ENCODE results near the gene KCTD20. TPM values are rescaled to one million over a fixed set of nuclear protein-coding genes. Genes with fewer than 3 reads are reported as not detected.
"Not testable (repeated sequence)": the region's sequence is repeated elsewhere in the genome, so short reads cannot be mapped to it uniquely, and the experiment has no call there.

Gene KCTD20
- 149 TPM for polyA plus RNA-seq (2013, experiment 1 of 2; ENCODE audit: insufficient read length)
- polyA plus RNA-seq (2013, experiment 2 of 2; ENCODE audit: insufficient read length): 213 TPM

DNA sequence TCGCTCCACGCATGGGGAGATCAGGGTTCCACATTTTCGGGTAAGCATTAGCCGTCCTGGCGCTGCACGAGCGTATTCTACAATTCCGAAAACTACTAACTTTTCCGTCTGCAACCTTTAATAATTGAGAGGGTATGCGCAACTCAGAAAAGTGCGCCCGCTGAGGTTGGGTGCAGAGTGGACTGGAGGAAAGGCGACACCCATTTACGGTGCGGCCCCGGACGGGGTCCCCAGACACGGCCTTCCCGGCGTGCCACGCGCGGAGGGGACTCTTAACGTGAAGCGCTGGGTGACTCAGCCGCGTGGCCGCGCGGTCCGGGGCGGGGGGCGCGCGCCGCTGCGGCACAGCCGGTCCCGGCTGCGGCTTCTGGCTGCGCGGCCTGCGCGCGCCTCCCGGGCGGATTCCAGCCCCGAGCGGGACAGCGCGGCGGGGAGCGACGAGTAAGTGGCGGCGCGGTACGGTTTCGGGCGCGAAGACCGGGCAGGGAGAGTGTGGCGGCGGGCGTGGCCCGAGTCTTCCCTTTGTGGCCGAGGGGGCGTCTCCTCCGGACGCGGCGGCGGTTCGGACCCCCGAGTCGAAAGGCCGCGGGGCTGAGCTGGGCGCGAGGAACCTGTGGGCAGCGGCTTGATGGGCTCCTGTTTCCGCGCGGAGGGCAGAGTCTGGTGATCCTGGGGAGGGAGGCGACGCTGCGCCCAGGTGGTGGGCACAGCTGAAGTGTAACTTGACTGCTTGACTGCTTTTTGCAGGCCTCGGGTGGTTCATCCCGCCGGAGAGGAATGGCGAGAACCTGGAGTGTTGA lies at the start of gene KCTD20, which contains the start of gene PXT1:
Gene KCTD20, plus strand, starts transcription at position 330 of the 800 bp plus-strand sequence. CDS start 27,098 bp downstream, outside the sequence.
Gene PXT1, minus strand, starts transcription at position 184 of the 800 bp plus-strand sequence. CDS start 16,772 bp downstream, outside the sequence.
- DNase-seq: peak; percentile 90

DNA sequence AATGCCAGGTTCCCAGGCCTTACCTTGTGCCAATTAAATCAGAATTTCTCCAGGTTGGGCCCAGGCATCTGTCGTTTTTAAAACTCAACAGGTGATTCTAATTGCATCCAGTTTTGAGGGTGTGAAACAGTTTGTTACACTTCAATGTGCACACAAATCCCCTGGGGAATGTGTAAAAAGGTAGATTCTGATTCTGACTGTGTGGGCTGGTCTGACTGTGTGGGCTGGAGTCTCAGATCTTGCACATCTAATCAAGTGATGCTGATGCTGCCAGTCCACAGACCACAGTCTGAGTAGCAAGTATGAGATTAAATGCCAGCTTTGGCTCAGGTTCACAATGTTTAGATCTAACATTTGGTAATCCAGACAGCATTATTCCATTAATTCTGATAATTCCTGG lies 42.8 kb upstream of the KCTD20 start:
- no peak for DNase-seq

DNA sequence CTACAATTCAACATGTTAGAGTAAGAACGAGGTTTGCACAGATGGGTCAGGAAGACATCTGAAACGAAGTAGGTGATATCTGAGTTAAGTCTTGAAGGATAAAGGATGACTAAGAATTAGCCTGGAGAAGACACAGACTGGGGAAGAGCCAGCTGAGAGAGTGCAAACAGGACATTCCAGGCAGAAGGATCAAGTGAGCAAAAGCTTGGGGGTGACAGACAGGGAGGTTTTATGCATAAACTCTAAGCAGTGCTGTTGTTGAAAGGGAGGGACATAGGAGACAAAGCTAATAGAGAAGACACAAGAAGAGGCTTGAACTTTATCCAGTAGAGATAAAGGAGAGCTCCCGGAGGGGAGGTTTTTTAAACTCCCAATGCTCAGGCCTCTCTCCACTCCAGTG lies 40.3 kb upstream of the KCTD20 start:
- no peak for DNase-seq

DNA sequence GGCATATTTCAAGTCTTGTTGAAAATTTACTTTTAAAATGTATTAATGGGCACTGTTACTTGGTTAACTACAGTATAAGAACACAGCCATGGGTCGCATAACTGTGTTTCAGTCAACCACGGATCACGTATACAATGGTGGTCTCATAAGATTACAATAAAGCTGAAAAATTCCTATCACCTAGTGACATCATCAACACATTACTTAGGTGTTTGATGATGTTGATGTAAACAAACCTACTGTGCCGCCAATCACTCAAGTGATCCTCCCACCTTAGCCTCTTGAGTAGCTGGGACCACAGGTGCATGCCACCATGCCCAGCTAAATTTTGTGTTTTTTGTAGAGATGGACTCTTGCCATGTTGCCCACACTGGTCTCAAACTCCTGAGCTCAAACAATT lies 38.6 kb upstream of the KCTD20 start:
- DNase-seq: no peak

DNA sequence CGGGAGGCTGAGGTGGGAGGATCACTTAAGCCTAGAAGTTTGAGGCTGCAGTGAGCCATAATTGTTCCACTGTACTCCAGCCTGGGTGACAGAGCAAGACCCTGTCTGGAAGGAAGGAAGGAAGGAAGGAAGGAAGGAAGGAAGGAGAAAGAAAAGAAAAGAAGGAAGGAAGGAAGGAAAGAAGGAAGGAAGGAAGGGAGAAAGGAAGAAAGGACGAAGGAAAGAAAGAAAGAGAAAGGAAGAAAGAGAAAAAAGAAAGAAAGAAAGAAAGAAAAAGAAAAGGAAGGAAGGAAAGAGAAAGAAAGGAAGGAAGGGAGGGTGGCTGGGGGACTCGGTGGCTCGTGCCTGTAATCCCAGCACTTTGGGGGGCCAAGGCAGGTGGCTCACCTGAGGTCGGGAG lies 33.1 kb upstream of the KCTD20 start:
- DNase-seq: not testable (repeated sequence)

DNA sequence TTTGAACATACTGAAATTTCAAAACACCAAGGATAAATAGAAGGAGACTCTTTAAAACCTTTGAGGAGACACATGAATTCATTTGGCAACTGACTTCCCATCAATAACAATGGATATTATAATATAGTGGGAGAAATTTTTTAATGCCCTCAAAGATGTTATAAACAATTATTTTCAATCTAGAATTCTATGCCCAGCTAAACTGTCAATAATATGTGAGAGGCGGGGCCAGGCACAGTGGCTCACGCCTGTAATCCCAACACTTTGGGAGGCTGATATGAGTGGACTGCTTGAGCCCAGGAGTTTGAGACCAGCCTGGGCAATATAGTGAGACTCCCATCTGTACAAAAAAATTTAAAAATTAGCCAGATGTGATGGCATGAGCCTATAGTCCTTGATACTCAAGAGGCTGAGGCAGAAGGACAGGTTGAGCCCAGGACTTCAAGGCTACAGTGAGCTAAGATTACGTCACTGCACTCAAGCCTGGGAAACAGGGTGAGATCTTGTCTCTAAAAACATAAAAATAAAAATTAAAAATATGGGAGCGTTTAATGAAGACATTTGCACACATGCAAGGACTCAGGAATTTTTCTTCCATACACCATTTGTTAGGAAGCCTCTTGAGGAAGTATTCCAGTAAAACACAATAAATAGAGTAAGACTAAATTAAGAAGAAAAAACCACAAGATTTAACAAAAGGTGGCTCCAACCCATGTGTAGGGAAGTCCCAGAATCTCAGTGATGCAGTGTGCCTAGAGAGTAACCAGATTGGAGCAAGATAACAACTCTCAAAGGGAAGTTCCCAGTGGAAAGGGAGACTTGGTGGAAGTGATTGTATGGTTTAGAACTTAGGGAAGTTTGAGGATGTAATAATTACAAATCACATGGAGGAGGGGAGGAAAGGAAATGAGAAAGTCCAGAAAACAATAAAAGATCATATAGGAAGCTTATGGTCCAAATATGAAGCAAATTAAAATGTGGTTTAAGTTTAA lies 29.0 kb upstream of the KCTD20 start:
- DNase-seq: no peak

DNA sequence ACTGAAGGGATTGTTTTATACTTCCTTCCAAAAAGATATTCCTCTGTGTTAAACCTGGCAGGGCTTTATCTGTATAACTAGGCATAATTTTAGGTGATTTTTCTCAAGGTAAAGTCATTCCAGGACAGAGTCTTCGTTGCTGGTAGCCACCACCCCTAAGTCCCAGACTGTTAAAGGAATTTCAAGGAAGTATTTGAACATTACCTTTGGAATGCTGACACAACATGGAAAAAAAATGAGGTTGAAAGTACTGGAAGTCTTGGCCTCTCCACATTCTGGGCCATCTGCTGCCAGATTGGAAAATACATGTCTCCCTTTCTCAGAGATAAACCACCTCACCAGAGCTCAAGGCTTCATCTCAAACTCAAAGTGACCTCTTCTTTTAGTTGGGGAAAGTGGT lies 28.3 kb upstream of the KCTD20 start:
- peak; percentile 48 for DNase-seq

DNA sequence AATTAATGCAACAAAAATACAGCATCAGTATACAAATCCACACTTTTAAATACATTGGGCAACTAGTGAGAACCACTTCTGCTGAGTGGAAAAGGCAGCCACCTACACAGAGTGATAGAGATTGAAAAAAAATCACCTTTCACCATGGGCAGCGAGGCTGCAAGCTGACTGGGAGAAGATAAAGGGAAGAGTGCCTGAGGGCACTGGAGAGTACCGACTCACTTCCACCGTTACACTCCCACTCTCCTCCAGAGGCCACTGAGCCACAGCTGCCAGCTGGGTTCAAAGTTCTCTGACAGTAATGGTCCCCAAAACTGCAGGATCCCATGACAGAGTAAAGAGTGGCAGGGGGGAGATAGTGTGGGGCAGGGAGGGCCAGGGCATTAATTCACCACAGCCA lies 24.2 kb upstream of the KCTD20 start:
- no peak for DNase-seq

DNA sequence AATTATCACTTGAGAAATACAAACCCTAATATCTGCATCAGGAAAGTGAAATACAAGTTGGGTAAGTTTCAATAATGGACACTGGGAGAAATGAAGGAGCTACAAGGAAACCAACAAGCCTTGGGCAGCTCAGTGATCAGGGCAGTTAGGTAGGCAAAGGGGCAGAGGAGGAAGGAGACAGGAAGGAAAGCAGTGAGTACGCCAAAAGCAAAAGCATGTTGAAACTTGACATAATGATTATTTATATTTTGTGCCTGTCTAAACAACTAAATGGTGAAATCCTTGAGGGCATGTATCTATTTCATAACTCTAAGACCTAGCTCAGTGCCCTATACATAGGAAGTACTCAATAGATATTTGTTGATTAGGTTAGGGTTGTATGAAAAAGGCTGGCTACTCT lies 23.5 kb upstream of the KCTD20 start:
- no peak for DNase-seq

DNA sequence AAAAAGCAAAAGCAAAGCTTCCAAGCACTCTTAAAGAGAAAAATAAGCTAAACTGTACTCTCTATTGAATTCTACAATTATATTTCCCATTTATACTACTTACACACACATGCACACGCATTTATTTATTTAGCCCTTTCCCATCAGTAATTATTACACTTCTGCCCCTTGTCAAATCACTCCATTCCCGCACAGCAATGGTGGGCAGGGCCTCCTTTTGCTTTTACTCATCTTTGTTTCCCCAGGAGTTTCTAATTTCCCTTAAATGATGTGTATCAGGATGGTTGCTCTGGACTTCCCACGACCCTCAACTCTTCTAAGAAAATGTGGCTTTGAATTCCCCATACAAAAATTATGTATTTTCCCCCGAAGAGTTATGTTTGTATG lies 20.1 kb upstream of the KCTD20 start:
- no peak for DNase-seq

DNA sequence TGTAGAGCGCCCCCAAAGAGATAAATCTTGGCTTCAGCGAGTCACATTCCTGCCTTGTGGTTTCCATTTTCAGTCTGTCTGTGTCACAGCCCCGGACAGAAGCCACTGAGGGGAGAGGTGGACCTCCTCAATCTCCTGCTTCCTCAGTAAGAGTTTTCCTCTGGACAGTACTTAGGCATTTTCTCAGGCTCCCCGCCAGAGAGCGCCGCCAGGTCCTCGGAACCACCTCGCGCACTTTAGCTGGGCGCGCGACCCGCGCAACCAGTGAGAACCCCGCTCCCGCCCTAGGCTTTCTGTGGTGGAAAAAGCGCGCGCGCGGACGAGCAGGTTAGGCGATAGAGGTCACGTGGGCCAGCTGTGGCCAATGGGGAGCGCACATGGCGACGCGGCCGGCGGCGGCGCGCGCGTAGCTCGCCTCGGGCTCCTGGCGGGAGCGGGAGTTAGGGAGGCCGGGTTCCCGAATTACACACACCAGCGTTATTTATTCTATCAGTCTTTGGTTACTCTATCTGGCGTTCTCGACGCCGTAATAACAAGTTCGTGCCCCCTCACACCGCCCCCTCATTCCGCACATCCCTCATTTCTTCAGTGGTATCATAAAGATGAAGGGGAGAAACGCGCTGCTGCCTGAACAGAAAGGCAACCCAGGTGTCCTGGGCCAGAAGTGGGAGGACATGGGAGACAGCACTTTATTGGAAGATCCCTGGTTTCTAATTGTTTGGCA lies 19.5 kb upstream of the KCTD20 start:
- DNase-seq: peak; percentile 99

DNA sequence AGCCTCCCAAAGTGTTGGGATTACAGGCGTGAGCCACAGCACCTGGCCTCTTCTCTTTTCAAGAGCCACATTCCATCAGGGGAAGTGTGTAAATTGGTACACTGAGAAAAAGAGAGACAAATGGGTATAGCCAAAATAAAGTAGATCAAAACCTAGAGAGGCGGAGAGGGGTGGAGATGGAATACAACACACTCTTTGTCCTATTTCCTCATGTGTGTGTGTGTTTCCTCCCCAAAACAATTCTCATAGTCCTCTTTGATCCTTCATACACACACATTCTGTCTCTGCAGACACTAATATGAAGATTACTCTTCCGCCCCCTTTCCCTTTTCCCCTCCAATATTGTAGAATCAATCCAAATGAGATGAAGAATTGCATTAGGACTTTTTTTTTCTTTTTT lies 16.2 kb upstream of the KCTD20 start:
- no peak for DNase-seq

DNA sequence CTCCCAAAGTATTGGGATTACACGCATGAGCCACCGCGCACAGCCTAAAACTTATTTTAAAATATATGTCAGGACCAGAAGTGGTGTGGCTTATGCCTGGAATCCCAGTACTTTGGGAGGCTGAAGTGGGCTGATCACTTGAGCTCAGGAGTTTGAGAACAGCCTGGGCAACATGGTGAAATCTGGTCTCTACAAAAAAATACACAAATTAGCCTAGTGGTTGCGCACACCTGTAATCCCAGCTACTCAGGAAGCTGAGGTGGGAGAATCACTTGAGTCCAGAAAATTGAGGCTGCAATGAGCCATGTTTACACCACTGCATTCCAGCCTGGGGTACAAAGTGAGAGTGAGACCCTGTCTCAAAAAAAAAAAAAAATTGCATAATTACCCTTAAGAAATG lies 13.9 kb upstream of the KCTD20 start:
- DNase-seq: no peak

DNA sequence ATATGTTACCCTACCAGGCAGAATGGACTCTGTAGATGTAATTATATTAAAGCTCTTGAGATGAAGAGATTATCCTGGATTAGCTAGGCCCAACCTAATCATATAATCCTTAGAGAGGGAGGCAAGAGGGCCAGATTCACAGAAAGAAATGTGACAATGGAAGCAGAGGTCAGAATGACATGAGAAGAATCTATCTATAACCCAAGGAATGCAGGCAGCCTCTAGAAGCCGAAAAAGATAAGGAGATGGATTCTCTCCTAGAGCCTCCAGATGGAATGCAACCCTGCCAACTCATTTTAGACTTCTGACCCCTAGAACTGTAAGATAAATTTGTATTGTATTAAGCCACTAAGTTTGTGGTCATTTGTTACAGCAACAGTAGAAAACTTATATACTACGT lies 12.4 kb upstream of the KCTD20 start:
- peak; percentile 72 for DNase-seq

DNA sequence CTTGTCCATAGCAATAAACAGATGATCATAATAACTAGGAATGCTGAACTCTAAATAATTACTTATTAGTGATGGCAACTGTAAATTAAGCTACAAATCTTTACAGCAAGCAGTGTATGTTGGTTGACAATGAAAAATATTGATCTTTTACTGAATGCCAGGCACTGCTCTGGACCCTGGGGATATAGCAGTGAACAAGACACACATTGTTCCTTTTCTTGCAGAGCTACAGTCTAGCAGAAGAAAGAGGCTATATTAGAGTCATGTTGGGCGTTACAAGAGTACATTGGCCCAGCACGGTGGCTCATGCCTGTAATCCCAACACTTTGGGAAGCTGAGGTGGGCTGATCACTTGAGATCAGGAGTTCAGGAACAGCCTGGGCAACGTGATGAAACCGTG lies 11.6 kb upstream of the KCTD20 start:
- DNase-seq: no peak

DNA sequence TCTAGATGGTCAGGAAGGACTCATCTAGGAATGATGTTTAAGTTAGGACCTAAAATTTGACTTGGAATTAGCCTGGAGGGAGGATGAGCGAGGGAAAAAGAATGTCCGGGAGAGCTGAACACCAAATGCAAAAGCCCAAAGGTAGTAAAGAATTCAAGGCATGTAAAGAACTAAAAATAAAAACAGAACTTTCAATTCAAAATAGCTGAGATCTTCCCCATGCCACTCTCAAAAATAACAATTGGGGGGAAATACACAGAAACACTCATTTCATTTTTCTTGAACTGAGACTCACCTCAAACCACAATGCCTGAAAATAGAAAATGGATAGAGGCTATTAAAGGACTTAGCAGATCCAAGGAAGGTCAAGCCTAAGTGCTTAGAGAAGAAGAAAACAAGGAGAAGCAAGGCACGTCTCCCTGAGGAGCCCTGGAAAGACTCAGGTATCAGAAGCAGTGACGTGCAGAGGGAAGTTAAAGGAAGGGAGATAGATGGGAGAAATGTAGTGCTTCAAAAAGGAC lies 10.6 kb upstream of the KCTD20 start:
- DNase-seq: peak; percentile 94

DNA sequence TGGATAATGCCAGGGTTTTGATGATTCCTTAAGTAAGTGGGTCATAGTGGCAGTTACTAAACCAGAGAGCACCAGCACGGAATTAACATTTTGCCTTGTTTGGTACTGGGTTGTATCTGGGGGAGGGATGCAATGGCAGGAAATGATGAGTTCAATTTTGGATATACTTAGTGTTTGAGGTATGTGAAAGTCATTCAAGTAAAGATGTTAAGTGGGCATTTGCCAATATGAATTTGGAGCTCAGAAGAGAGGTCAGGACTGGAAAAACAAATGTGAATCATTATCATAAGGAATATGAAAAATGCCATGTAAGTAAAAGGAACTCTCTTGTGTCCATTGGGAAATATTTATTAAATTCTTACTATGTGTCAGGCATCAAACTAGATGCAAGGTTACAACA lies 6.3 kb upstream of the KCTD20 start:
- DNase-seq: peak; percentile 96

DNA sequence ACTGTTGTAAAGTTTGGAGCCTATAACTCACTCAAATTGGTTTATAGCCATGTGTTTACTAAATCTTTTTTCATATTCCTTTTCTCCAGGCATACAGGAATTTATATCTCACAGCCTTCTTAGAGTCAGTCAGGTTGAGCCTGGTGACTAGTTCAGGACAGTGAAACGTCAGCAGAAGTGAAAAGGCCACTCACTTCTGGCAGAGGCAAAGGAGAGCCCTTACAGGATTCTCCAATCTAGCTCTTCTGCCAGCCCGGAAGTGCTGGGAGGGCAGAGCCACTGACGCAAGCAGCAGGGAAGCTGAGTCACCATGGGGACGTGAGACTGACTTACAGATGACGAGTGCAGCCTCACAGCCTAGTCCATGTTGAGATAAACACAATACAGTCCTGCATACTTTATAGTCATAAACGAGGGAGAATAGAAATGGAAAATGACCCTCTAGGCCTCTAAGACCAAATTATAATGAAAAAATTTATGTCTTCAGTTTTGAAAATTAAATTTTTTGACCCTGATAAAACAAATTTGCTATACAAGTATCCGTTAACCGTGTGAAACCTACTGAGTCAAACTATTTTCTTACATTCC lies 1.4 kb upstream of the KCTD20 start:
- peak; percentile 99 for DNase-seq

DNA sequence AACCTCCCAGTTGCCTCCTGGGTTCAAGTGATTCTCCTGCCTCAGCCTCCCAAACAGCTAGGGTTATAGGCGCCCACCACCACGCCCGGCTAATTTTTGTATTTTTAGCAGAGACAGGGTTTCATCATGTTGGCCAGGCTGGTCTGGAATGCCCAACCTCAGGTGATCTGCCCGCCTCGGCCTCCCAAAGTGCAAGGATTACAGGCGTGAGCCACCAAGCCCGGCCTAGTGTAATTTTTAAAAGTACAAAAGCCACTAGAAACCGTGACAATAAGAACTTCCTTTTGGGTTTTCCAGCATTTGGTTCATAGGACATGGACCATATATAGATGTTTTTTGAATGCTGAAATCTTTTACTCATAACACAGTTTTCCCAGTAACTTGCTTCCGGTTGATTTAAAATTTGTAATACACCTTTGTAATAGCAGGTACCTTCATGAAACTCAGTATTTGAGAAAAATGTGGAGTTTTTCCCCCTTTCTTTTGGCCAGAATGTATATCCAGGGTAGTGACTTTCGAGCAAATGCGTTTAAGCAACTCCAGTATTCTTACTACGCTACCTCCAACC lies 613 bp upstream of the KCTD20 start:
- no peak for DNase-seq

DNA sequence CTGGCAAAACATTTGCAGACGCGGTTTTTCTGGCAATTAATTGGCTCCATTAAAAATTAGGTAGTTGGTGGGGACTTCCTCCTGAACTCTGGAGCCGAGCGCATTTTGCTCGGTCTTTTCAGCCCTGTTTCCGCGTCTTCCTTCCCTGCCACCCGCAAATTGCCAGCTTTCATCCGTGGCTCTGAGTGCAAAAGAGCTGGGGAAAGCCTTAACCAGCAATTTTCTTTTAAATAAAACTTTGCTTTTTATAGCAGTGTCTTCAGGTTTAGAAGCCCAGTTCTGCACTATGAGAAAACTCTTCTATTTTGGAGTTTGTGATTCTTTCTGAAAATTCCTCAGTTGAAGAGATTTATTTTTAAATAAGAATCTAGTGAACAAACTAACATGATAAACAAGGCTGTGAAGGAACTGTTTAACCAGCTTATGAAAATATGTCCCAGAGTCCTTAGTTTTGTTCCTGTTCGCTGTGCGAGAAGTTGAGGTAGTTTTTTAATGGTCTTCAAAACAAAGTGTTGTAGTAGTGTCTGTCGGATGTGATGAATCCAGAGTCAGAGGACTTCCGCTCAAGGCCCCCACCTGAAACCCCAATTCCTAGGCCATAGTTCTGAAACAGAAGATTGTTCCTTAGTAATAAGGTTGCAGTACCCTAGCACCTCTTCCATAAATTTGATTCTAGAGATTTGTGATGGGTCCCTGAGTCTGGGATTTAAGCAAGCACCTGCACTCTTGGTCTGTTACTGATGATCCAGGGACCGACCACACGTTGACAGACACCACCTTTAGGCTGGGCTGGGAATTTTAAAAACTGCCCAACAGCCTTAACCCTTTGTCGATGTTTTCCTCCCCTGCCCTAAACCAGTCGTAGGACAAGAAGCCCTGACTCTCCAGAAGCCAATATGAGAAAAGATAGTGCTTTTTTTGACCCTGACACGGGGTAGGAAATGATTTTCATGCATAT lies 950 bp downstream of the KCTD20 start:
- no peak for DNase-seq
